Activated CD8-positive, alpha-beta T cell treated with anti-CD3 and anti-CD28 coated beads, Interleukin-2, amount 10 ng/mL, durations not matched to agents 7 days and 5 days (primary cell): ENCODE data around the gene VWA2. TPM values are rescaled to one million over a fixed set of nuclear protein-coding genes. Genes with fewer than 3 reads are reported as not detected.

Experiments
- ATAC-seq: fragments of 150-1000 bp; cut with Tn5 transposase; one replicate; pipeline ENCODE4 v1.10.0; 2021; ENCODE audit warnings: moderate library complexity
- CTCF ChIA-PET: fragments of 350-600 bp; sonication (Branson Sonifier 250); formaldehyde crosslinking; loops from one replicate; lab custom pipeline; 2021; ENCODE audit warnings: antibody characterized with exemption; lab: Charles Lee
- POLR2A ChIA-PET: fragments of 350-600 bp; sonication (Branson Sonifier 250); formaldehyde crosslinking; loops from one replicate; lab custom pipeline; 2021; ENCODE audit warnings: antibody characterized with exemption; lab: Charles Lee
- DNase-seq: peaks from one replicate; pipeline ENCODE4 v3.0.0-alpha.2; 2020
- H3K27ac Mint-ChIP-seq: one replicate; pipeline ENCODE4 v1.8.0; 2021; ENCODE audit warnings: mild to moderate bottlenecking, mixed read lengths
- H3K27me3 Mint-ChIP-seq: one replicate; pipeline ENCODE4 v1.8.0; 2021; ENCODE audit warnings: low read depth, mixed read lengths
- H3K36me3 Mint-ChIP-seq: one replicate; pipeline ENCODE4 v1.8.0; 2021; ENCODE audit warnings: low read depth, mixed read lengths
- H3K4me1 Mint-ChIP-seq: one replicate; pipeline ENCODE4 v1.8.0; 2021; ENCODE audit warnings: low read depth, mixed read lengths
- H3K4me3 Mint-ChIP-seq: one replicate; pipeline ENCODE4 v1.8.0; 2021; ENCODE audit warnings: mild to moderate bottlenecking, mixed read lengths
- H3K9me3 Mint-ChIP-seq: one replicate; pipeline ENCODE4 v1.8.0; 2022; ENCODE audit warnings: mixed read lengths; ENCODE audit not compliant: insufficient read depth
- total RNA-seq, 2 experiments: library from RNA; stranded (reverse); gene quantifications; one replicate each; pipeline ENCODE4 v1.2.3, GENCODE V29; 2021

VWA2 gene
- total RNA-seq, 2 experiments from 2014 or later: not detected

DNA sequence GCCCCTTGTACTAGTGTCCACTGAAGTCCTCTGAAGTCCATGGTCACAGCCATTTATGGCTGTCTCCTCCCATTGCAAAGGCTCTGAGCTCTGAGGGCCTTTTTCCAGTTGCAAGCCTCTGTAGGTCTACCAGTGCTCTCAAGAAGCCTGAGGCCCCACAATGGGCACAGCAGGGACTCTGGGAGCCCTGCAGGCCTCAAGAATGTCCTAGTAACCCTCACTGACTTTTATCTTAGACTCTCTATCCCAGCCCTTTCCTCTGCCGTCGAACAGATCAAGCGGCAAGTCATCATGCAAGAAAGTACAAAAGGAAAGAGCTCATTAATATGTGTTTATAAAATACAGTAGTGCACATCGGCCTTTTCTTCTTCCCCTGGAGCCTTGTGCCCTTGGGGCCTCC, 23.4 kb downstream of the VWA2 start:
- Mint-ChIP-seq H3K27ac (no peak overlapping the region), H3K36me3 (no peaks in the 10 kb centered on the region), H3K4me3 (no peak overlapping the region), H3K9me3 (no peaks in the 10 kb centered on the region), H3K4me1 (no peaks in the 10 kb centered on the region), H3K27me3 (peaks cover 2% of the 10 kb centered on the region)
- ATAC-seq: no peak
- ChIA-PET CTCF (no interaction called here), POLR2A (no interaction called here)
- no peak for DNase-seq

DNA sequence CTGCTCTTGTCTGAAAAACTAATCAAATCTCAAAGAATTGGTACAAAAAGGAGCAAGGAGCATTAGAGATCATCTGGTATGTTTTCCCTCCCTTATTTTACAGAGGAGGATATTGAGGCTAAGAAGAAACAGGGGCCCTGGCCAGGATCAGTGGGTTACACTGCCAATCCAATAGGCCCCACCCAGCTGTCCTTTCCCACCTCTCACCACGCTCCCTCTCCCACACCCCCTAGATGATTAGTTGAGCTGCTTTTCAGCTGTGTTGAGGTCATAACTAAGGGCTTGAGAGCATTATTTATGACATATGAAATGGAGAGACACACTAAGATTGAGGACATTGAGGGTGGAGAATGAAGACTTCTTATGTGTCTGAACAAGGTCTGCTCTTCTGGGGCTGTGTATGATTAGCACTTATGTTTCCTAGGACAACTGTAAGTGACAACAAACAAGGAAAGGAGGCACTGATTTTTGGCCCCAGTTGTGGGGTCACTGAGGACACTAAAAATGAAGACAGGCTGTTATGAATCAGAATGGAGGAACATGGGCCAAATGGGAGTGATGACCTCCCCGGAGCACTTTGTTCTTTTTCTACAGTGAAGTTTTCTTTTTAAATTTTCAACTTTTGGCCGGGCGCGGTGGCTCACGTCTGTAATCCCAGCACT, 26.5 kb downstream of the VWA2 start:
- no peak overlapping the region for H3K4me3 Mint-ChIP-seq
- H3K4me1 Mint-ChIP-seq: no peaks in the 10 kb centered on the region
- H3K27ac Mint-ChIP-seq: no peak overlapping the region
- H3K9me3 Mint-ChIP-seq: no peaks in the 10 kb centered on the region
- ATAC-seq (no peak), DNase-seq (no peak)
- ChIA-PET CTCF (no interaction called here), POLR2A (no interaction called here)
- H3K36me3 Mint-ChIP-seq: no peaks in the 10 kb centered on the region
- peaks cover 2% of the 10 kb centered on the region for H3K27me3 Mint-ChIP-seq

DNA sequence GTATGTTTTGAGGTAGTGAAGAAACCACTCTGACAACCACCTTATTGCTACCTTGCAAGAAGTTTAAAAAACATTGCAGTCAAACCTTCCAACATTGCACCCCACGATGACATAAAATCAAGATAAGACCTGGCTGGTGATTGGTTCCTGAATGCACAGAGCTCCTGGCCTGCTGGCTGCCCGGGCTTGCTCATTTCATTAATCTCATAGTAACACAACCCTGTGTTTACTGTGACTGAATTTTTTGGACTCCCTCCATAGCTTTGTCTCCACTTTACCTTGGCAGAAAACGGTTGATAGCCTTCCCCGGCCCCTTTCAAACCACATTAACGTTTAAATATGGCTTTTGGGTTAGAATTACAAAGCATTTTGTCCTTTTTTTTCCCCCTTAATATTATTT, 27.5 kb downstream of the VWA2 start:
- DNase-seq (no peak), ATAC-seq (no peak)
- ChIA-PET CTCF (interaction anchor here (1.5 kb wide), 1 partner anchor 74 kb away, joined by 3 read pairs; no protein-coding TSS in a partner anchor), POLR2A (no interaction called here)
- peaks cover 2% of the 10 kb centered on the region for H3K27me3 Mint-ChIP-seq
- no peaks in the 10 kb centered on the region for H3K4me1 Mint-ChIP-seq
- H3K36me3 Mint-ChIP-seq: no peaks in the 10 kb centered on the region
- no peak overlapping the region for H3K4me3 Mint-ChIP-seq
- no peaks in the 10 kb centered on the region for H3K9me3 Mint-ChIP-seq
- H3K27ac Mint-ChIP-seq: no peak overlapping the region

DNA sequence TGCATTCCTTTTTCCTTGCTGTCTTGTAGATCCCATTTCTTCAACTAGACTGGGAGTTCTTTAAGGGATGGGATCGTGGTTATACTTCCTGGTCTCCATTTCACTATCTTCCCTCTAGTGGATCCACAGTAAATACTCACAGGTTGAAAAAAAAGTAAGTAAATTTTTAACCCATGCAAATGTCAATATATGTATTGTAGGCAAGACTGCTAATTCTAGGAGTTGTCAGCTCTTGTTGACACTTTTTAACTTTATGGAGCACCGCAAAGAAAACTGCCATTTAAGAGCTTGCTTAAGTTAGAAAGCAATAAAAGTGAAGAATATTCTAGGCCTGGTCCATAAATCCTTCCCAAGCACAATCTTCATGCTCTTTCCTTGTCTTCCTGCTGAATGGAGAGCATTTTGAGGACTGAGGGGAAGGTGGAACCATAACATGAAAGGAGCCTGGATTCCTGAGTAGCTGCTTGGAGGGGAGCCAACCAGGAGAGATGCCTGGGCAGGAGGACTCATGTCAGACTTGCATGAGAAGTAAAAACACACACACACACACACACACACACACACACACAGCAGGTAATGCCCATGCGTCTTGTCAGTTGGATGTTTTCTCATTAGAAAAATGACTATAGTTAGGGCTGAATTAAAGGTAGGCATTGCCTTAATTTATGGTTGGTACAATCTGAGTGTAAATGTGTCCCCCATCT, 32.2 kb downstream of the VWA2 start:
- CTCF ChIA-PET: no interaction called here
- ATAC-seq: no peak

DNA sequence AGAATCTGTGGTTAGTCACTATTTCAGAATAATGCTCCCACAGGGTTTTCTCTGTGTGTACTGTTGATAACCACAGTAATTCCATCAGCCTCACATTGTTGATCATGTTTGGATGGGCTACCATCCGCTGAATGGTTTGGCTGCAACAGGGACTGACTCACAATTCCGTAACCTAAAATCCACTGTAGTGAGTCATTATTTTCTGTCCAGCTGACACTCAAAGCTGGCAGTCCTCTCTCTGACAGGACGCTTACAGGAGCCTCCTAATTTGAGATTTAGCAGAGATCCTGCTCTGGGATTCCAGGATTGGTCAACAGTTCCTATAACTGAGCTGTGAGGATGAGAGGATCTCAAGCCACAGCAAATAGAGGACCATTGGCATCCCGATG, 32.7 kb downstream of the VWA2 start:
- no peak overlapping the region for H3K27ac Mint-ChIP-seq
- ChIA-PET POLR2A (no interaction called here), CTCF (no interaction called here)
- H3K9me3 Mint-ChIP-seq: no peaks in the 10 kb centered on the region
- H3K4me3 Mint-ChIP-seq: no peak overlapping the region
- no peak for ATAC-seq
- no peaks in the 10 kb centered on the region for H3K4me1 Mint-ChIP-seq
- no peak for DNase-seq
- H3K36me3 Mint-ChIP-seq: no peaks in the 10 kb centered on the region
- peaks cover 6% of the 10 kb centered on the region for H3K27me3 Mint-ChIP-seq

More for the DNA sequence above, 32.2 kb downstream of the VWA2 start:
- H3K4me3 Mint-ChIP-seq: no peak overlapping the region
- no peak for DNase-seq
- H3K36me3 Mint-ChIP-seq: no peaks in the 10 kb centered on the region
- H3K27me3 Mint-ChIP-seq: peaks cover 6% of the 10 kb centered on the region
- no peaks in the 10 kb centered on the region for H3K4me1 Mint-ChIP-seq
- H3K27ac Mint-ChIP-seq: no peak overlapping the region
- POLR2A ChIA-PET: no interaction called here
- no peaks in the 10 kb centered on the region for H3K9me3 Mint-ChIP-seq

DNA sequence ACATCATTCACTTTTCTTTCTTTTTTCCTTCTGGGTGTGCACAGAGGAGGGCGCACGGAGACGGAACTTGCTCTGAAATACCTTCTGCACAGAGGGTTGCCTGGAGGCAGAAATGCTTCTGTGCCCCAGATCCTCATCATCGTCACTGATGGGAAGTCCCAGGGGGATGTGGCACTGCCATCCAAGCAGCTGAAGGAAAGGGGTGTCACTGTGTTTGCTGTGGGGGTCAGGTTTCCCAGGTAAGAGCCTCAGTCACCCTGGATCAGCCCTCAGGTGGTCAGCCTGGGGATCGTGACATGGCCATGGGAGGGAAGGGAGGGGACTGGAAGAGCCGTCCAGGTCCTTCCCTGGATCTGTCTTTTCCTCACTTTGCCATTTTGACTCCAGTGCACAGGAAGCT, 33.6 kb downstream of the VWA2 start:
- H3K27me3 Mint-ChIP-seq: peaks cover 9% of the 10 kb centered on the region
- no peaks in the 10 kb centered on the region for H3K36me3 Mint-ChIP-seq
- POLR2A ChIA-PET: no interaction called here
- no peak overlapping the region for H3K4me3 Mint-ChIP-seq
- no peak overlapping the region for H3K27ac Mint-ChIP-seq
- H3K9me3 Mint-ChIP-seq: no peaks in the 10 kb centered on the region
- DNase-seq (no peak), ATAC-seq (no peak)
- CTCF ChIA-PET: interaction anchor here (1.3 kb wide), 1 partner anchor 31 kb away, joined by 6 read pairs; no protein-coding TSS in a partner anchor
- H3K4me1 Mint-ChIP-seq: no peaks in the 10 kb centered on the region

DNA sequence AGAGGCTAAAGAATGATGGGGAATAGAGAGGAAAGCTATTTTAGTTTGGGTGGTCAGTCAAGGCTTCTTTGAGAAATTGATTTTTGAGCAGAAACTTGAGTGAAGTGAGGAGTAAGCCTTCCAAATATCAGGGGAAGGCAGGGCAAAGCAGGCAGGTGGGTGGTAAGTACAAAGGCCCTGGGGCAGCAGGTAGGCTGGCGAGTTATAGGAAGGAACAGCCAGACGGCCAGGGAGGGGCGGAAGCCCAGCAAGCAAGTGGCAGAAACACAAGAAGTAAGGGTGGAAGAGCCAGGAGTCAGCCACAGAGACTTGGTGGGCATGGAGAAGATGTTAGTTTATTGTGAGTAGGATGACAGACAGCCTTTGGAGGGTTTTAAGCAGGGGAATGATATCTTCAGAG, 34.9 kb downstream of the VWA2 start:
- ATAC-seq: no peak
- H3K36me3 Mint-ChIP-seq: no peaks in the 10 kb centered on the region
- CTCF ChIA-PET: no interaction called here

DNA sequence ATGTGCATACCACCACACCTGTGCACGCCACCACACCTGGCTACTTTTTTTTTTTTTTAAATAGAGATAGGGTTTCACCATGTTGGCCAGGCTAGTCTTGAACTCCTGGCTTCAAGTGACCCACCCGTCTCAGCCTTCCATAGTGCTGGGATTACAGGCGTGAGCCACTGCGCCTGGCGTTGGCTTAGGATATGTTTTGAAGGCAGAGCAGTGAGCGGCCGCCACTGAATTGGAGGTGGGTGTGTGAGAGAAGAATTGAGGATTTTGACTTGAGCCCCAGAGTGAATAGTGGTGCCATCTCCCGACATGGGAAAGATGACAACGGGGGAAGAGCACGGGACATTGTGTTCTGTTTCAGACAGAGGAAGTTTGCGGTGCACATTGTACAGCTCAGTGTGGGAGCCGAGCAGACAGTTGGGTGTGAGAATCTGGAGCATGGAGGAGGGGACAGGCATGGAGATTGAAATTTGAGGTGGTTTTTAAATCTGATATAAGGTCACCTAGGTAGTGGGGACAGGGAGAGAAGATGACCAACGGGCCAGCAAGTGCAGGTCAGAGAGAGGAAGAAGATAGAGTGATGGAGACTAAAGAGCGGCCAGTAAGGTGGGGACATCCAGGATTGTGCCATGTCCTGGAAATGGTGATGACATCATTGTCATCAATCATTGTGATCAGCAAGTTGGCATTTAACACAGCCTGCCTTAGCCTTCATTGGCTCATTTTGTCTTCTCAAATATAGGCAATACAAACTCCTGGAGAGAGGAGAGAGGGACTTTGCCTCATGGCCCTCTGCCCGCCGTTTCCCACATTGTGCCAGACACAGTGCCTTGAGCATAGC, 35.8 kb downstream of the VWA2 start:
- POLR2A ChIA-PET: no interaction called here

More for the DNA sequence above, 34.9 kb downstream of the VWA2 start:
- H3K27me3 Mint-ChIP-seq: peaks cover 9% of the 10 kb centered on the region
- no peak overlapping the region for H3K4me3 Mint-ChIP-seq
- no peaks in the 10 kb centered on the region for H3K9me3 Mint-ChIP-seq
- POLR2A ChIA-PET: no interaction called here
- H3K27ac Mint-ChIP-seq: no peak overlapping the region
- no peaks in the 10 kb centered on the region for H3K4me1 Mint-ChIP-seq
- DNase-seq: no peak

DNA sequence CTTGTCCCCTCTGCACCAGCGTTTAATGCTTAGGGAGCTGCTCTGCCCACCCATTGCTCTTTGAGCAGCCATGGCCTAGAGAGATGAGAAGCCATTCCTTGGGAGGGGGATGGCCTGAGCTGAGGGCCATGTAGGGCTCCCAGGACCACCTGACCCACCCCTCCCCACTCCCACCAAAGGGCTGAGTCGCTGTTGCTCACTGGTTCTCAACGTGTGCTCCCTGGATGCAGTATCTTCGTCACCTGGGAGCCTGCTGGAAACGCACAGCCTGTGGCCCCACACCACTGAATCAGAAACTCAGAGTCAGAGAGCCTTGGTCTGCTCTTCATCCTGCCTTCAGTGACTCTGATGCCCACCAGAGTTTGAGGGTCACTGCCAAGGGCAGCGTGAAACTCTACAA, 37.0 kb downstream of the VWA2 start:
- CTCF ChIA-PET: no interaction called here
- no peak for ATAC-seq

More for the DNA sequence above, 35.8 kb downstream of the VWA2 start:
- Mint-ChIP-seq H3K27me3 (peaks cover 9% of the 10 kb centered on the region), H3K4me3 (no peak overlapping the region), H3K4me1 (no peaks in the 10 kb centered on the region), H3K36me3 (no peaks in the 10 kb centered on the region), H3K27ac (no peak overlapping the region), H3K9me3 (no peaks in the 10 kb centered on the region)
- CTCF ChIA-PET: no interaction called here
- ATAC-seq (no peak), DNase-seq (no peak)

DNA sequence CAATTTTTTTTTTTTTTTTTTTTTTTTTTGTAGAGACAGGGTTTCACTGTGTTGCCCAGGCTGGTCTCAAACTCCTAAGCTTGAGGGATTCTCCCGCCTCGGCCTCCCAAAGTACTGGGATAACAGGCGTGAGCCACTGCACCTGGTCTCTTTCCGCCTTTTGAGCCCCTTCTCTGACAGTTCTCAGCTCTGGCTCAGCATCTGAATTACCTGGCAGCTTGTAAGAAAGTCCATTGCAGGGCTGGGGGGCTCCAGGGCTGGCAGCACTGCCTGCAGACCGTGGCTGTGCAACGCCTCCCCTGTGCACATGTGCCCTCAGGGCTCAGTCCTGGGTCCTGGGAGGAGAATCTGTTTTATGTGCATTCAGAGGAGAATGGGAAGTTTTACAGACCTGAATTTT, 37.6 kb downstream of the VWA2 start:
- CTCF ChIA-PET: no interaction called here

More for the DNA sequence above, 37.0 kb downstream of the VWA2 start:
- Mint-ChIP-seq H3K9me3 (no peaks in the 10 kb centered on the region), H3K36me3 (no peaks in the 10 kb centered on the region), H3K27me3 (peaks cover 9% of the 10 kb centered on the region), H3K27ac (no peak overlapping the region), H3K4me3 (no peak overlapping the region), H3K4me1 (no peaks in the 10 kb centered on the region)
- POLR2A ChIA-PET: no interaction called here
- no peak for DNase-seq

DNA sequence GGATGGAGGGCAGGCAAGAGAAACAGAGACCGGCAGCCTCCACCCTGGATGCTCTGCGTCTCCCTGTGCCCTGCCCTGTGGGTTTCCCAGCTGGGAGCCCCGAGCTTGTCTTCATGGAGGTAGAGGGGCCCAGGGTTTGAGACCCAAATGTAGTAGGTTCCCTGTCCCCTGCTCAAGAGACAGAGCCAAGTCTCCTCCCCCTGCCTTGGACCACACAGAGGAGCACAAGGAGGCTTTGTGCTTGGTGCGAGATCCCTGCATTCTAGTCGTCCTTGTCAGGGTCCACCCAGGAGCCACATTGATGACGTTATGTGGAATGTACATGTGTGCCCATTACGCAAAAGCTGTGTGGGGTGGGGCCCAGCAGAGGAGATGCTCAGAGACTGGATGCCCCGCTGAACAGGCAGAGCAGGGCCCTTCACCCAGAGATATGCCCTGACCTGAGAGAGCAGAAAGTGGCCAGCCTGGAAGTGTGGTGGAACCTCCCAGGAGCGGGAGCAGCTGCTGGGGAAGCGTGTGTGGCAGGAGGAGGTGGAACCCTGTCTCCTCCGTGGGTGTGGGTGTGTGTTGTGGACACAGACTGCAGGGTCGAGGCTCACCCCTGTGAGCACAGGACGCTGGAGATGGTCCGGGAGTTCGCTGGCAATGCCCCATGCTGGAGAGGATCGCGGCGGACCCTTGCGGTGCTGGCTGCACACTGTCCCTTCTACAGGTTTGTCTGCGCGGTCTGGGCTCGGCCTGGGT, 39.3 kb downstream of the VWA2 start:
- peaks cover 3% of the 10 kb centered on the region for H3K27me3 Mint-ChIP-seq
- CTCF ChIA-PET: no interaction called here

More for the DNA sequence above, 37.6 kb downstream of the VWA2 start:
- Mint-ChIP-seq H3K9me3 (no peaks in the 10 kb centered on the region), H3K27ac (no peak overlapping the region), H3K4me3 (no peak overlapping the region), H3K4me1 (no peaks in the 10 kb centered on the region), H3K36me3 (no peaks in the 10 kb centered on the region), H3K27me3 (peaks cover 9% of the 10 kb centered on the region)
- POLR2A ChIA-PET: no interaction called here
- ATAC-seq: no peak
- no peak for DNase-seq

More for the DNA sequence above, 39.3 kb downstream of the VWA2 start:
- no peak overlapping the region for H3K27ac Mint-ChIP-seq
- H3K36me3 Mint-ChIP-seq: no peaks in the 10 kb centered on the region
- H3K9me3 Mint-ChIP-seq: no peaks in the 10 kb centered on the region
- DNase-seq: no peak
- POLR2A ChIA-PET: no interaction called here
- H3K4me3 Mint-ChIP-seq: no peak overlapping the region
- no peaks in the 10 kb centered on the region for H3K4me1 Mint-ChIP-seq
- no peak for ATAC-seq
